MCF 10A (cell line): ENCODE results near the gene PKNOX2. TPM values are rescaled to one million over a fixed set of nuclear protein-coding genes. Genes with fewer than 3 reads are reported as not detected.

Experiments
- BruUV-seq: library from RNA; stranded (reverse); fragments of 400-500 nt; replicated peaks from 2 replicates; lab custom pipeline; 2021; lab: Mats Ljungman, UMichigan
- CTCF ChIA-PET: fragments of 300-600 bp; sonication (Branson Sonifier 250); formaldehyde crosslinking; extraction: SDS; loops from one replicate; lab custom pipeline; 2021; ENCODE audit warnings: antibody characterized with exemption, inconsistent platforms; lab: Yijun Ruan, JAX
- POLR2A ChIA-PET: fragments of 300-600, 350-650 bp; sonication (Branson Sonifier 250); formaldehyde crosslinking; extraction: SDS; loops from one replicate; lab custom pipeline; 2020; ENCODE audit warnings: antibody characterized with exemption, inconsistent platforms; lab: Yijun Ruan, JAX
- DNase-seq: peaks from one replicate; pipeline ENCODE4 v3.0.0-alpha.2; 2018; ENCODE audit not compliant: unreplicated experiment
- H3K27ac Mint-ChIP-seq: one replicate; pipeline ENCODE4 v1.8.0; 2022; ENCODE audit warnings: mild to moderate bottlenecking, low read depth, mixed read lengths; ENCODE audit not compliant: unreplicated experiment
- H3K27me3 Mint-ChIP-seq: one replicate; pipeline ENCODE4 v1.8.0; 2022; ENCODE audit warnings: mixed read lengths; ENCODE audit not compliant: insufficient read depth, unreplicated experiment
- H3K36me3 Mint-ChIP-seq: one replicate; pipeline ENCODE4 v1.8.0; 2022; ENCODE audit warnings: mild to moderate bottlenecking, moderate library complexity, mixed read lengths; ENCODE audit not compliant: insufficient read depth, unreplicated experiment
- H3K4me1 Mint-ChIP-seq: one replicate; pipeline ENCODE4 v1.8.0; 2022; ENCODE audit warnings: mixed read lengths; ENCODE audit not compliant: insufficient read depth, unreplicated experiment
- H3K4me3 Mint-ChIP-seq: one replicate; pipeline ENCODE4 v1.8.0; 2022; ENCODE audit warnings: mild to moderate bottlenecking, moderate library complexity, mixed read lengths; ENCODE audit not compliant: unreplicated experiment
- H3K9me3 Mint-ChIP-seq: one replicate; pipeline ENCODE4 v1.8.0; 2022; ENCODE audit warnings: mixed read lengths; ENCODE audit not compliant: unreplicated experiment
- intact Hi-C: fragments of 100-400 bp; cut with micrococcal nuclease; formaldehyde crosslinking; loops from 2 replicates; pipeline ENCODE4 v1.14.1; 2022
- total RNA-seq: library from RNA; stranded (reverse); gene quantifications from 2 replicates; pipeline ENCODE4 v1.2.3, GENCODE V29; 2022
- TF ChIP-seq, protein P1 (sequence below): fragments of 200-600 bp; IDR thresholded peaks from one replicate; pipeline ENCODE4 v1.8.0; 2022; ENCODE audit warnings: antibody characterized with exemption, mild to moderate bottlenecking; ENCODE audit not compliant: unreplicated experiment

The PKNOX2 gene
- total RNA-seq, 1 experiment from 2014 or later: not detected

DNA sequence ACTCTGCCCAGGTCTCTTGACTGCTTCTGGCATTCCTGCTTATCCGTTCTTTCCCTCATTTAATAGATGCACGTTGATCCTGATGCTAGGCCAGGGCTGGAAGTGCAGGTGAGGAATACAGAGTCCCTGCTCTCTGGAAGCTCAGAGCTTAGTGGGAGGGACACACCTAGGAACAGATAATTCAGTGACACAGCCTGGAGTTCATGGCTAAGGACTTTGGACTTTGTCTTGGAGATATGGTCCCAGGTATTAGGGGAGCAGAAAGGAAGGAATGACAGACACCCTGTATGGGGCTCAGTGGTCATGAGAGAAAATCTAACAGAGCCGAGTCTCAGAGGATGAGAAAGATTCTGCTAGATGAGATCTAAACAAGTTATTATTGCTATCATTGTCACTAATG lies 160.6 kb downstream of the PKNOX2 start:
- H3K4me3 Mint-ChIP-seq: no peak overlapping the region
- TF ChIP-seq, protein P1, sequence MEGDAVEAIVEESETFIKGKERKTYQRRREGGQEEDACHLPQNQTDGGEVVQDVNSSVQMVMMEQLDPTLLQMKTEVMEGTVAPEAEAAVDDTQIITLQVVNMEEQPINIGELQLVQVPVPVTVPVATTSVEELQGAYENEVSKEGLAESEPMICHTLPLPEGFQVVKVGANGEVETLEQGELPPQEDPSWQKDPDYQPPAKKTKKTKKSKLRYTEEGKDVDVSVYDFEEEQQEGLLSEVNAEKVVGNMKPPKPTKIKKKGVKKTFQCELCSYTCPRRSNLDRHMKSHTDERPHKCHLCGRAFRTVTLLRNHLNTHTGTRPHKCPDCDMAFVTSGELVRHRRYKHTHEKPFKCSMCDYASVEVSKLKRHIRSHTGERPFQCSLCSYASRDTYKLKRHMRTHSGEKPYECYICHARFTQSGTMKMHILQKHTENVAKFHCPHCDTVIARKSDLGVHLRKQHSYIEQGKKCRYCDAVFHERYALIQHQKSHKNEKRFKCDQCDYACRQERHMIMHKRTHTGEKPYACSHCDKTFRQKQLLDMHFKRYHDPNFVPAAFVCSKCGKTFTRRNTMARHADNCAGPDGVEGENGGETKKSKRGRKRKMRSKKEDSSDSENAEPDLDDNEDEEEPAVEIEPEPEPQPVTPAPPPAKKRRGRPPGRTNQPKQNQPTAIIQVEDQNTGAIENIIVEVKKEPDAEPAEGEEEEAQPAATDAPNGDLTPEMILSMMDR: no peak
- ChIA-PET POLR2A (no interaction called here), CTCF (interaction anchor here (4.3 kb wide), 1 partner anchor 20 kb away, joined by 26 read pairs; no protein-coding TSS in a partner anchor)
- no TSS peak for BruUV-seq
- no peaks in the 10 kb centered on the region for H3K9me3 Mint-ChIP-seq
- H3K27me3 Mint-ChIP-seq: peaks cover 56% of the 10 kb centered on the region
- H3K4me1 Mint-ChIP-seq: no peaks in the 10 kb centered on the region
- H3K27ac Mint-ChIP-seq: no peak overlapping the region
- H3K36me3 Mint-ChIP-seq: no peaks in the 10 kb centered on the region
- intact Hi-C loops: no loop called here
- no peak for DNase-seq

DNA sequence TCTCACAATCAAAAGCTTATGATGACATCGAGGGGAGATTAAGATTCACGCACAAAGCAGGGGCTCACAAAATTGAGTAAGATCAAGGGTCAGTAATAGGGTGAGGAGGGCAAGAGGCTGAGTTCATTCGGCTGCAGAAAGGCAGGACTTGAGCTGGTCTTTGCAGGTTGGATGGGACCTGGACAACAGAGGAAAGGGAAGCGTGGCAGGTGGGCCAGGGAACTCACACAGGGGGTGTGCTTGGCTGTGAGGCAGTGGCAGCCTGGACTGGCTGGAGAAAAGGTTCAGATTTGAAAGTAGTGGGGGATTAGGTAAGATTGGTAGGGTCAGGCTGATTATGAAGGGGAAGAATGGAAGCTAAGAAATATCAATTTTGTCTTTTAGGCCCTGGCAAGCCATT lies 161.6 kb downstream of the PKNOX2 start:
- no peak for DNase-seq
- ChIA-PET POLR2A (no interaction called here), CTCF (interaction anchor here (0.5 to 4.3 kb wide), 3 partner anchors 20 to 185 kb away, joined by 6 to 26 read pairs (median 6); no protein-coding TSS in a partner anchor)
- H3K27me3 Mint-ChIP-seq: peaks cover 58% of the 10 kb centered on the region
- no peaks in the 10 kb centered on the region for H3K4me1 Mint-ChIP-seq
- no peaks in the 10 kb centered on the region for H3K36me3 Mint-ChIP-seq
- no peak overlapping the region for H3K4me3 Mint-ChIP-seq
- intact Hi-C loops: no loop called here
- TF ChIP-seq, protein P1: no peak
- H3K27ac Mint-ChIP-seq: no peak overlapping the region
- H3K9me3 Mint-ChIP-seq: no peaks in the 10 kb centered on the region
- no TSS peak for BruUV-seq

- ChIA-PET POLR2A (no interaction called here), CTCF (interaction anchor here (4.3 kb wide), 1 partner anchor 18 kb away, joined by 26 read pairs; no protein-coding TSS in a partner anchor)
- Mint-ChIP-seq H3K27me3 (peaks cover 58% of the 10 kb centered on the region), H3K27ac (no peak overlapping the region), H3K4me3 (no peak overlapping the region), H3K36me3 (no peaks in the 10 kb centered on the region), H3K4me1 (no peaks in the 10 kb centered on the region), H3K9me3 (no peaks in the 10 kb centered on the region)
- intact Hi-C loops: no loop called here
- BruUV-seq: no TSS peak
- TF ChIP-seq, protein P1: no peak
- no peak for DNase-seq
Observed at GRCh38 chr11:125327518-125328224, 163.1 kb downstream of the PKNOX2 start.

- Mint-ChIP-seq H3K4me1 (no peaks in the 10 kb centered on the region), H3K27me3 (peaks cover 58% of the 10 kb centered on the region)
- TF ChIP-seq, protein P1: no peak
Observed at GRCh38 chr11:125328225-125328580, 163.7 kb downstream of the PKNOX2 start.

More at GRCh38 chr11:125328225-125328580, 163.7 kb downstream of the PKNOX2 start:
- DNase-seq: no peak
- intact Hi-C loops: no loop called here
- ChIA-PET POLR2A (no interaction called here), CTCF (interaction anchor here (1.6 to 4.3 kb wide), 2 partner anchors 8 to 17 kb away, joined by 4 to 26 read pairs; no protein-coding TSS in a partner anchor)
- no peaks in the 10 kb centered on the region for H3K9me3 Mint-ChIP-seq
- H3K27ac Mint-ChIP-seq: no peak overlapping the region
- no peaks in the 10 kb centered on the region for H3K36me3 Mint-ChIP-seq
- no TSS peak for BruUV-seq
- H3K4me3 Mint-ChIP-seq: no peak overlapping the region
